AG10803 (cell line): Measurements from ENCODE around the gene FARP2.

Experiments
- DNase-seq: peaks from one replicate; pipeline ENCODE4 v3.0.0; 2010; ENCODE audit warnings: low read depth
- H3K4me3 ChIP-seq: 2 replicates; pipeline ENCODE4 v1.5.1; 2011; ENCODE audit warnings: mild to moderate bottlenecking, low read length, control low read depth
- CTCF ChIP-seq: conservative IDR thresholded peaks from 2 replicates; pipeline ENCODE4 v1.5.1; 2011; ENCODE audit warnings: mild to moderate bottlenecking, low read length, control low read depth, inconsistent platforms

The FARP2 gene

GRCh38 chr2:241463276-241464135 lies 107.4 kb downstream of the FARP2 start:
- no peak for DNase-seq
- TF ChIP-seq CTCF: no peak
- H3K4me3 ChIP-seq: no peak overlapping the region

- H3K4me3 ChIP-seq: no peak overlapping the region
- TF ChIP-seq CTCF: no peak
- no peak for DNase-seq
These were observed 109.5 kb downstream of the FARP2 start for GRCh38 chr2:241465543-241465942.

GRCh38 chr2:241466230-241466629 lies 110.1 kb downstream of the FARP2 start:
- H3K4me3 ChIP-seq: no peak overlapping the region
- TF ChIP-seq CTCF: no peak
- no peak for DNase-seq

GRCh38 chr2:241467777-241468475 lies 111.8 kb downstream of the FARP2 start:
- no peak overlapping the region for H3K4me3 ChIP-seq
- no peak for TF ChIP-seq CTCF
- no peak for DNase-seq

GRCh38 chr2:241468476-241468781 lies 112.3 kb downstream of the FARP2 start:
- no peak for DNase-seq
- no peak for TF ChIP-seq CTCF
- H3K4me3 ChIP-seq: no peak overlapping the region

GRCh38 chr2:241469746-241470145 lies 113.7 kb downstream of the FARP2 start:
- H3K4me3 ChIP-seq: no peak overlapping the region
- no peak for DNase-seq
- no peak for TF ChIP-seq CTCF

GRCh38 chr2:241473399-241473798 lies 117.3 kb downstream of the FARP2 start:
- H3K4me3 ChIP-seq: no peak overlapping the region
- DNase-seq: no peak
- TF ChIP-seq CTCF: no peak
